ENCODE measurements around the gene ATP11C.

DNA sequence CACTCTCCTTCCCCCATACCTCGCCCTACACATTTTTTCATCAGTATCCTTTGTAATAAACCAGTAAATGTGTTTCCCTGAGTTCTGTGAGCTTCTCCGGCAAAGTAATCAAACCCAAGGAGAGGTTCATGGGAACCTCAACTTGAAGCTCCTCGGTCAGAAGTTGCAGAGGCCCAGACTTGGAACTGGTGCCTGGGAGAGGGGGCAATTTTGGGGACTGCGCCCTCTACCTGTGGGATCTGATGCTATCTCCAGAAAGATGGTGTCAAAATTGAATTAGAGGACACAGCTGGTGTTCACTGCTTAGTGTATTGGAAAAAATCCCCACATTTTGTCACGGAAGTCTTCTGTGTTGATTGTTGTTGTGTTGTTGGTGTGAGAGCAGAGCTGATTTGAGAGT, 70.6 kb downstream of the ATP11C start:
- TF ChIP-seq CTCF (conservative IDR thresholded peaks at IDR 0.05; ENCODE audit: low read depth, low read length) (no peak), BHLHE40 (IDR thresholded peaks at IDR 0.05; ENCODE audit: low read depth, low read length) (no peak), POLR2A (IDR thresholded peaks at IDR 0.05; ENCODE audit: low read depth, low read length) (no peak)
